Upper lobe of right lung (tissue), 1 donor: ENCODE measurements around the gene CYSTM1. TPM values are rescaled to one million over a fixed set of nuclear protein-coding genes. Genes with fewer than 3 reads are reported as not detected.

Experiments
- ATAC-seq: fragments of 200-7000 bp; cut with Tn5 transposase; one replicate; pipeline ENCODE4 v1.9.1; 2020; ENCODE audit warnings: mild to moderate bottlenecking, moderate library complexity
- DNase-seq: peaks from one replicate; pipeline ENCODE4 v3.0.0-alpha.2; 2020
- H3K27ac ChIP-seq: fragments of 200-600 bp; one replicate; pipeline ENCODE4 v1.8.0; 2022
- H3K27me3 ChIP-seq: fragments of 200-600 bp; one replicate; pipeline ENCODE4 v1.8.0; 2022; ENCODE audit warnings: mild to moderate bottlenecking
- H3K36me3 ChIP-seq: fragments of 200-600 bp; one replicate; pipeline ENCODE4 v1.8.0; 2022
- H3K4me1 ChIP-seq: fragments of 200-600 bp; one replicate; pipeline ENCODE4 v1.8.0; 2022
- H3K4me3 ChIP-seq: fragments of 200-600 bp; one replicate; pipeline ENCODE4 v1.8.0; 2022; ENCODE audit warnings: mild to moderate bottlenecking
- H3K9me3 ChIP-seq: fragments of 200-600 bp; one replicate; pipeline ENCODE4 v1.8.0; 2022
- intact Hi-C: fragments of 100-400 bp; cut with DNase I; formaldehyde crosslinking; loops from one replicate; pipeline ENCODE4 v1.11.0; 2022
- total RNA-seq: library from RNA; stranded (reverse); fragmentation: NEBNext Ultra II Directional; extraction: Animal tissue kit (Norgen Biotek cat#: 25700); gene quantifications from one replicate; pipeline ENCODE4 v1.2.1, GENCODE V29; 2021
- TF ChIP-seq, protein P1 (sequence below): fragments of 200-600 bp; IDR thresholded peaks from one replicate; pipeline ENCODE4 v1.8.0; 2022; ENCODE audit warnings: antibody characterized with exemption
- donor health status: DM: no; HTN: yes; CAD: no; lungs with severe emphysema.

The CYSTM1 gene
- total RNA-seq, 1 donor from 2014 or later = 85.1 TPM

DNA sequence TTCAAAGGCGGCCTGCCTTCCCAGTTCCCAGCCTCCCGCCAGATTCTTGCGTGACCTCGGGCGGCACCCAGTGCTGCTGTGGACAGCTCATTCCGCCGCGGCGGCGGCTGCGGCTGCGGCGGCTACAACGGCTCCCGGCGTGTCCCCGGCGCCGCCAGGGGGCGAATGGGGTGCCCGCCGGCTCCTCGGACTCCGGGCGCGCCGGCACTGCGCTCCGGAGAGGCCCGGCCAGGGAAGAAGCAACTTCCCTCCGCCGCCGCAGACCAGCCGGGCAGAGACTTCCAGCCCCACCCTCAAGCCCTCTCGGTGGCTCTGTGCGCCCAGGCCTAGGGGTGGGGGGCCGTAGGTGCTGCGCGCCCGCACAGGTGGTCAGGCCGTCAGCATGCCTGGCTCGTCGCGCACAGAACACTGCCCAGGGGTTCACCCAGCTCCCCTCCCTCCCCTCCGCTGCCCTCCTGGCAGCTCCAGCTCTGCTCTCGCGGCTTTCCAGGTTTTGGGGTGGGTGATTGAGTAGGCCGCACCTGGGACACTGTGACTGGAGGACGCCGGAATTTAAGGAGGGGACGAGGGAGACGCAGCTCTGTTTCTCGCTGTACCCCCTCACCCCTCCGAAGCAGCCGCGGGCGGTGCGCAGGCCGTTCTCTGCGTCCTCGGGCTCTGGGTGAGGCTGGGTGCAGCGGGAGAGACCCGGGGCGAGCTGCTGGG, 29.0 kb upstream of the CYSTM1 start:
- ATAC-seq (peak; percentile 94), DNase-seq (peak; percentile 90)
- intact Hi-C loops = no loop called here
- Histone ChIP-seq H3K9me3 (no peaks in the 10 kb centered on the region), H3K36me3 (no peaks in the 10 kb centered on the region), H3K4me3 (peak overlapping the region; percentile 44), H3K27ac (no peak overlapping the region), H3K27me3 (no peaks in the 10 kb centered on the region), H3K4me1 (peaks cover 24% of the 10 kb centered on the region)
- TF ChIP-seq, protein P1, sequence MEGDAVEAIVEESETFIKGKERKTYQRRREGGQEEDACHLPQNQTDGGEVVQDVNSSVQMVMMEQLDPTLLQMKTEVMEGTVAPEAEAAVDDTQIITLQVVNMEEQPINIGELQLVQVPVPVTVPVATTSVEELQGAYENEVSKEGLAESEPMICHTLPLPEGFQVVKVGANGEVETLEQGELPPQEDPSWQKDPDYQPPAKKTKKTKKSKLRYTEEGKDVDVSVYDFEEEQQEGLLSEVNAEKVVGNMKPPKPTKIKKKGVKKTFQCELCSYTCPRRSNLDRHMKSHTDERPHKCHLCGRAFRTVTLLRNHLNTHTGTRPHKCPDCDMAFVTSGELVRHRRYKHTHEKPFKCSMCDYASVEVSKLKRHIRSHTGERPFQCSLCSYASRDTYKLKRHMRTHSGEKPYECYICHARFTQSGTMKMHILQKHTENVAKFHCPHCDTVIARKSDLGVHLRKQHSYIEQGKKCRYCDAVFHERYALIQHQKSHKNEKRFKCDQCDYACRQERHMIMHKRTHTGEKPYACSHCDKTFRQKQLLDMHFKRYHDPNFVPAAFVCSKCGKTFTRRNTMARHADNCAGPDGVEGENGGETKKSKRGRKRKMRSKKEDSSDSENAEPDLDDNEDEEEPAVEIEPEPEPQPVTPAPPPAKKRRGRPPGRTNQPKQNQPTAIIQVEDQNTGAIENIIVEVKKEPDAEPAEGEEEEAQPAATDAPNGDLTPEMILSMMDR = peak; percentile 81

DNA sequence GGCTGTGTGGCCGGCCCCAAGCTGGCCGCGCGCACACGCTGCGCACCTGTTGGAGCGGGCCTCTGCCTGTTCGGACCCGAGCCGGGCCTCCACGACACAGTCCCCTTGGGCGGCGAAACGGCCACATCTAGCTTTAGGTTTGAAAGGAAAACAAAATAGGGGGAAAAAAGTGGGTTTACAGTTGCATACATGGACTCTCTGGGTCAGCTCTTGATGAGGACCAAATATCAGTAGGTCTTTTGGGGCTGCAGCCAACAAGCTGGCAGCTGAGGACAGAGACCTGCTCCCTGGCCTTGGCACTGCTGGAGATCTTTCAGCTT, 28.5 kb upstream of the CYSTM1 start:
- no peak for DNase-seq
- H3K9me3 ChIP-seq = no peaks in the 10 kb centered on the region
- no peak overlapping the region for H3K27ac ChIP-seq
- no peaks in the 10 kb centered on the region for H3K36me3 ChIP-seq
- peaks cover 22% of the 10 kb centered on the region for H3K4me1 ChIP-seq
- H3K27me3 ChIP-seq = no peaks in the 10 kb centered on the region
- intact Hi-C loops = no loop called here
- TF ChIP-seq, protein P1 = no peak
- H3K4me3 ChIP-seq = no peak overlapping the region
- ATAC-seq = no peak

DNA sequence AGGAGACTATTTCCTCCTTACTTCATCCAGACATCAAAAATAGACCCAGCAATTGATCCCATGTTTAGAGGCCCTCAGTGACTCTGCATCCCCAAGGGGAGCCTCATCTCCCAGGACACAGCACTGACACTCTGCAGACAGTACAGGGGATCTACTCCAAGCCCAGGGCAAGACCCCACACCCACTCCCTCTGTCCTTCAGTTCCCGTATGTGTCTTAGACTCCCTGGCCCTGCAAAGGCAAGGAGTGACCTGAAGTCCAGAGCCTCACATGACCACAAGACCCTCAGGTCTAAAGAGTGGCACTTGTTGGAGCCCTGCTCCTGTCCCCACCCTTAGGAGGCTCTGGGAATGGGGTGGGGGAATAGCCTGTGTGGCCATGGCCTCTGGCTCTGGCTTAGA, 27.5 kb upstream of the CYSTM1 start:
- H3K27me3 ChIP-seq = no peaks in the 10 kb centered on the region
- ATAC-seq (no peak), DNase-seq (no peak)
- intact Hi-C loops = no loop called here
- H3K36me3 ChIP-seq = no peaks in the 10 kb centered on the region
- no peak overlapping the region for H3K27ac ChIP-seq
- H3K4me1 ChIP-seq = peaks cover 23% of the 10 kb centered on the region
- H3K4me3 ChIP-seq = no peak overlapping the region
- no peaks in the 10 kb centered on the region for H3K9me3 ChIP-seq
- TF ChIP-seq, protein P1 = no peak

DNA sequence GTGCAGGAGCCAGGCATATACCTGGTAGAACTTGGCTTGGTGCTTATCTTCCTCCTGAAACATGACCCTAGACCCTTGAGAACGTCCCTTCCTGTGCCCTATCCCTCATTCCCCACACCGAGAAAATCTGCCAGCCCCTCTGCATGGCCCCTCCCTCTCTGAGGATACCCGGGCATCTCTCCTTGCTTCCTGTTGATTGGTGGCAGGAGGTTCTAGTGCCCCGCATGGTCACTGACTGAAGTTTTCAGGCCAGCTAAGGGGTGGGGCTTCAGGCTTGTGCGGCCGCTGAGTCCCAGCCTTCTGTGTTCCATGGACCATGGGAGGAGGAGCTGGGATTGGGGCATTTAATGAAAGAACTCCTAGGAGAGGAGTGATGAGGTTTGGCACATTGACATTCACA, 26.5 kb upstream of the CYSTM1 start:
- Histone ChIP-seq H3K27ac (no peak overlapping the region), H3K4me1 (peaks cover 33% of the 10 kb centered on the region), H3K9me3 (no peaks in the 10 kb centered on the region), H3K27me3 (no peaks in the 10 kb centered on the region), H3K36me3 (no peaks in the 10 kb centered on the region), H3K4me3 (no peak overlapping the region)
- TF ChIP-seq, protein P1 = no peak
- ATAC-seq (no peak), DNase-seq (no peak)
- intact Hi-C loops = no loop called here

DNA sequence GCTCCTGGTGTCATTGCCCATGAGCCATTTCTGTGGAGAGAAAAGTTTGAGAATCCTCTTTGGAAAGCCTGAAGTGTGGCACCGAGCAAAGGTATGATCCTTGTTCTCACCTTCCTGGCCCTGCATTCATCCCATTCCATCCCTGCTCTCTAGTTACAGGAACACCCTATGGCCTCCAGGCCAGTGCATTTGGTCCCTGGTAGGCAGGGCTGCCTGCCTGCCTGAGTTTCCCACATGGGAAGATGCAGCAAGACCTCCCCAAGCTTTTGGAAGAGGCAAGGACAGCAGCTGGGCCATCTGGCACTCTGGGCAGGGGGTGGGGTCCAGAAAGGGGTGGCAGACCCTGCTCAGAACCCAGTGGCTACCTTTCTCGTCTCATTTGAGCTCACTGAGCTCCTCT, 24.8 kb upstream of the CYSTM1 start:
- no peak for DNase-seq
- TF ChIP-seq, protein P1 = no peak
- intact Hi-C loops = no loop called here

More for the DNA sequence above, 24.8 kb upstream of the CYSTM1 start:
- Histone ChIP-seq H3K9me3 (no peaks in the 10 kb centered on the region), H3K36me3 (no peaks in the 10 kb centered on the region), H3K4me1 (peaks cover 31% of the 10 kb centered on the region), H3K4me3 (no peak overlapping the region), H3K27me3 (no peaks in the 10 kb centered on the region), H3K27ac (no peak overlapping the region)
- no peak for ATAC-seq
